ENCODE data around the gene CNTN6. TPM values are rescaled to one million over a fixed set of nuclear protein-coding genes. Genes with fewer than 3 reads are reported as not detected.
"Not testable (repeated sequence)": the region's sequence is repeated elsewhere in the genome, so short reads cannot be mapped to it uniquely, and the experiment has no call there.

CNTN6 gene
- total RNA-seq, 2 donors from 2014 or later = not detected

DNA sequence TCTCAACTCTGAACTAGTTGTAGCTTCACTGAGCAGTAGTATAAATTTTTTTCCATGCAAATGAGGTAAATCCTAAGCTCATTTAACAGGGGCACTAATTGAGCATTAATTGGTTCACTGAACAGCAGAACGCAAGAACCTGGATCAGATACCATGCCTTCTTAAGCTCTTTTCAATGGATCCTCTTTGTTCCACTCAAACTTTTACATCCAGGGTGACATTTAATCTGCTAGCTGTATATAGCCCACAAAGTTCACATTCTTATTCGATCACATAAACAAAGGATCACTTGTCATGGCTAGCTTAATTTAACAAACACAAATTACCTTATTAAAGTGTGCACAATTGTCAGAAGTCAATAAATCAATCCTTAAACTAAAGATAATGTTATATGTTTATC lies 281.6 kb downstream of the CNTN6 start:
- 15 to 24% methylated on average over 2 of the region's 2 CpGs for WGBS, 2 donors
- H3K4me1 ChIP-seq = no peaks in the 10 kb centered on the region
- DNase-seq (no peak), ATAC-seq (no peak)
- intact Hi-C loops (cut with DNase I) = no loop called here
- no peaks in the 10 kb centered on the region for H3K27me3 ChIP-seq
- TF ChIP-seq, protein P1, sequence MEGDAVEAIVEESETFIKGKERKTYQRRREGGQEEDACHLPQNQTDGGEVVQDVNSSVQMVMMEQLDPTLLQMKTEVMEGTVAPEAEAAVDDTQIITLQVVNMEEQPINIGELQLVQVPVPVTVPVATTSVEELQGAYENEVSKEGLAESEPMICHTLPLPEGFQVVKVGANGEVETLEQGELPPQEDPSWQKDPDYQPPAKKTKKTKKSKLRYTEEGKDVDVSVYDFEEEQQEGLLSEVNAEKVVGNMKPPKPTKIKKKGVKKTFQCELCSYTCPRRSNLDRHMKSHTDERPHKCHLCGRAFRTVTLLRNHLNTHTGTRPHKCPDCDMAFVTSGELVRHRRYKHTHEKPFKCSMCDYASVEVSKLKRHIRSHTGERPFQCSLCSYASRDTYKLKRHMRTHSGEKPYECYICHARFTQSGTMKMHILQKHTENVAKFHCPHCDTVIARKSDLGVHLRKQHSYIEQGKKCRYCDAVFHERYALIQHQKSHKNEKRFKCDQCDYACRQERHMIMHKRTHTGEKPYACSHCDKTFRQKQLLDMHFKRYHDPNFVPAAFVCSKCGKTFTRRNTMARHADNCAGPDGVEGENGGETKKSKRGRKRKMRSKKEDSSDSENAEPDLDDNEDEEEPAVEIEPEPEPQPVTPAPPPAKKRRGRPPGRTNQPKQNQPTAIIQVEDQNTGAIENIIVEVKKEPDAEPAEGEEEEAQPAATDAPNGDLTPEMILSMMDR (IDR thresholded peaks at IDR 0.05) = no peak
- no peak for TF ChIP-seq POLR2A (IDR thresholded peaks at IDR 0.05)
- H3K27ac ChIP-seq = no peak overlapping the region
- H3K9me3 ChIP-seq = no peaks in the 10 kb centered on the region
- H3K36me3 ChIP-seq (replicated peaks in 1 of 2; ENCODE audit: insufficient read depth in 1 of 2, low read depth in 2 of 2) = no peaks in the 10 kb centered on the region
- no peak overlapping the region for H3K4me3 ChIP-seq

DNA sequence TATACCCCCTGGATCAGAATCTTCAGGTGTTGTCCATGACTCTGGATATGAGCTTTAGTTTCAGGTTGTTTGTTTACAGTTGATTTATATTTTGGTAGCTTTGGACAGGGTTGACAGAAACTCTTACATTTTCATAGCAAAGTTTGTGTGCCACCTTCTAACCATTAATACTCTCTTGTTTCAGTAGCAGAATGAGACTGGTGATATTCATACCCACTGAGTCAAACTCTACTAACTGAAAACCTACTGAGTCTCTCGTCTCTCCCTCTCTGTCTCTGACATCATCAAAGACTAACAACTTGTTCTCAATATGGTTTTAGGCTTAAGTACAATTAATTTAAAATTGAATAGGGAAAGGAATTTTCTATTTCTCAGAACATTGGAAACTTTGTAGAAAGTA lies 282.3 kb downstream of the CNTN6 start:
- Histone ChIP-seq H3K4me3 (no peak overlapping the region), H3K9me3 (no peaks in the 10 kb centered on the region), H3K4me1 (no peaks in the 10 kb centered on the region), H3K27me3 (no peaks in the 10 kb centered on the region), H3K27ac (no peak overlapping the region), H3K36me3 (replicated peaks in 1 of 2; ENCODE audit: insufficient read depth in 1 of 2, low read depth in 2 of 2) (no peaks in the 10 kb centered on the region)
- 40 to 50% methylated on average over 1 of the region's 1 CpG for WGBS, 2 donors
- ATAC-seq = no peak
- intact Hi-C loops (cut with DNase I) = no loop called here
- DNase-seq = no peak
- no peak for TF ChIP-seq POLR2A (IDR thresholded peaks at IDR 0.05)
- TF ChIP-seq, protein P1 (IDR thresholded peaks at IDR 0.05) = no peak

DNA sequence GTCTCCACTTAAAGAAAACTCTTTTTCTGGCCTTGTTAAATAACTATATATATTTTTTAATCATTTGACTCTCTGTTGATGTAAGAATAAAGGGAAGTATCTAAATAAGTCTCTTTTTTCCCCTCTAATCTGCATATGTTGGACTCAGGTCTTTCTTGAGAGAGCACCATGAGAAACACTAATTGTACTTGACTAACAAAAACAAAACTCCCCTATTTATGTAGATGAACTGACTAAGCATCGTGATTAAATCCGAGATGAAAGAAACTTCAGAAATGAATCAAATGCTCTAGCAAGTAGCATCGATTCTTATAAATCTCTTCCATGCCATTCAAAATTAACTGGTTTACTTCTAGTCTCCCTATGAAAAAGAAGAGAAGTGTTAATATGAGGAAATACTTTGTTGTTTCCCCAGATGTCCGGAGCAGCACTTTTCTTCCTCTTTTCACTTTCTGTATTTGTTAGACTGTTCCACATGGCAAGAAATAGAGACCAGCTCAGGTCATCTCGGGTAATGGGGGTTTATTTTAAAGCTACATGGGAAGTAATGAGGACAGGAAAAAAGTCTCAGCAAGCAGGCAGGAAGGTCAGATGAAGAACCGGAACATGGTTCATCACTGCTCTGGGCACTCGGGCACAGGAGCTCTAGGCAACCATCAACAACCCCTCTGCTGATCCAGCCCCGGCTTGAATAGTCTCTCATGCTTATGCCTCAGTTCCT lies 288.3 kb downstream of the CNTN6 start:
- Histone ChIP-seq H3K9me3 (no peaks in the 10 kb centered on the region), H3K27ac (no peak overlapping the region), H3K36me3 (replicated peaks in 1 of 2; ENCODE audit: insufficient read depth in 1 of 2, low read depth in 2 of 2) (no peaks in the 10 kb centered on the region), H3K27me3 (no peaks in the 10 kb centered on the region), H3K4me1 (no peaks in the 10 kb centered on the region), H3K4me3 (no peak overlapping the region)
- no peak for TF ChIP-seq POLR2A (IDR thresholded peaks at IDR 0.05)
- TF ChIP-seq, protein P1 (IDR thresholded peaks at IDR 0.05) = no peak
- intact Hi-C loops (cut with DNase I) = no loop called here
- ATAC-seq = no peak
- WGBS, 2 donors = 60 to 62% methylated on average over 8 of the region's 8 CpGs
- DNase-seq = no peak

DNA sequence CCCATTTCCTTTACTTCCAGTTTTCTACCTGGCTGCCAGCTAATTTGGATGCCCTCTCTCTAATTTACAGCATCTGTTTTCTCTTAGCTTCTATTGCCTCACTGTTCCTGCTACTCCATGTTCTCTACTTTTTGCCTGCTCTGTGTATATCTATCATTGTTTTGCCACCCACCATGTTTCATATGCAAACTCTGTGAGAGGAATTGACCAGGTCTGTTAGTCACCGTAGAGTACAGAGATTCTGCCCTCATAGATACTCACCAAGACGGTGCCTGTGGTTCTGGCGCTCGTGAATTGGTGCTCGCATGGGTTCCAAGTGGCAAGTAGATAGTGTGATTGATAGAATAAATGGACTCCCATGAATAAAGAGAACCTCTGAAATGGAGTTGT lies 288.8 kb downstream of the CNTN6 start:
- Histone ChIP-seq H3K4me1 (no peaks in the 10 kb centered on the region), H3K27ac (no peak overlapping the region), H3K36me3 (replicated peaks in 1 of 2; ENCODE audit: insufficient read depth in 1 of 2, low read depth in 2 of 2) (no peaks in the 10 kb centered on the region), H3K4me3 (no peak overlapping the region), H3K27me3 (no peaks in the 10 kb centered on the region), H3K9me3 (no peaks in the 10 kb centered on the region)
- TF ChIP-seq, protein P1 (IDR thresholded peaks at IDR 0.05) = no peak
- TF ChIP-seq POLR2A (IDR thresholded peaks at IDR 0.05) = no peak
- ATAC-seq (no peak), DNase-seq (no peak)
- intact Hi-C loops (cut with DNase I) = no loop called here
- 67 to 71% methylated on average over 5 of the region's 5 CpGs for WGBS, 2 donors

DNA sequence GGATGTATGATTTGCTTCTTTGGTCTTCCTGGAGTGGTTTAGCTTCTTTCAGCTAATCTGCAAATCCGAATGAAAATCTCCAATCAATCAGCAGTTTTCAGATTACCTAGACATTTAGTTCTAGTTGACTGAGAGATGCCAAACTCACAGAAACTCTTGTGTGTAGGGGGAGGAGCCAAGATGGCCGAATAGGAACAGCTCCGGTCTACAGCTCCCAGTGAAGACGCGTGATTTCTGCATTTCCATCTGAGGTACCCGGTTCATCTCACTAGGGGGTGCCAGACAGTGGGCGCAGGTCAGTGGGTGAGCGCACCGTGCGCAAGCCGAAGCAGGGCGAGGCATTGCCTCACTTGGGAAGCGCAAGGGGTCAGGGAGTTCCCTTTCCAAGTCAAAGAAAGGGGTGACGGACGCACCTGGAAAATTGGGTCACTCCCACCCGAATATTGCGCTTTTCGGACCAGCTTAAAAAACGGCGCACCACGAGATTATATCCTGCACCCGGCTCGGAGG lies 294.6 kb downstream of the CNTN6 start:
- H3K9me3 ChIP-seq; H3K4me1 ChIP-seq; H3K36me3 ChIP-seq (replicated peaks in 1 of 2; ENCODE audit: insufficient read depth in 1 of 2, low read depth in 2 of 2); H3K4me3 ChIP-seq; H3K27ac ChIP-seq; DNase-seq; ATAC-seq; H3K27me3 ChIP-seq; intact Hi-C loops (cut with DNase I): not testable (repeated sequence)
- 80 to 88% methylated on average over 23 of the region's 23 CpGs for WGBS, 2 donors

Measured in body of pancreas (tissue), 4 donors.